Body of pancreas (tissue), 4 donors: Measurements from ENCODE around the gene IGF2BP2. TPM values are rescaled to one million over a fixed set of nuclear protein-coding genes. Genes with fewer than 3 reads are reported as not detected.

ENCODE experiments used
- ATAC-seq: fragments of 150-250 bp; one replicate; pipeline ENCODE4 v1.9.1; 2016
- DNase-seq, 4 donors: peaks; one replicate each; pipeline ENCODE4 v3.0.0-alpha.2; 2019
- H3K27ac ChIP-seq, 4 donors: fragments of 200-600 bp; sonication (generic); 1 replicate in 3 of 4; 2 replicates in 1 of 4; pipeline versions ENCODE4 v1.5.1 to v1.6.1; 2016 to 2019; ENCODE audit warnings: mild to moderate bottlenecking in 1 of 4, mixed read lengths in 1 of 4, moderate library complexity in 1 of 4
- H3K27me3 ChIP-seq, 2 donors: fragments of 200-600 bp; sonication (generic); one replicate each; pipeline ENCODE4 v1.6.0; 2016; ENCODE audit warnings: mild to moderate bottlenecking in 1 of 2
- H3K36me3 ChIP-seq, 2 donors: fragments of 200-600 bp; sonication (generic); replicated peaks in 1 of 2; 2 replicates each; pipeline ENCODE4 v1.5.1; 2016; ENCODE audit warnings: low read depth in 2 of 2; ENCODE audit not compliant: insufficient read depth in 1 of 2
- H3K4me1 ChIP-seq: fragments of 200-600 bp; sonication (generic); one replicate; pipeline ENCODE4 v1.6.0; 2016
- H3K4me3 ChIP-seq, 2 donors: fragments of 200-600 bp; sonication (generic); 1 replicate in 1 of 2; 2 replicates in 1 of 2; pipeline ENCODE4 v1.5.1; 2016 to 2019
- H3K9me3 ChIP-seq, 3 donors: fragments of 200-600 bp; sonication (generic); 1 replicate in 2 of 3; 2 replicates in 1 of 3; pipeline ENCODE4 v1.5.1; 2016
- CTCF ChIP-seq, 7 experiments: fragments of 450-650 bp in 4 of 7; fragments of 200-600 bp in 3 of 7; sonication (generic) in 3 of 7; IDR thresholded peaks; one replicate each; pipeline ENCODE4 v1.5.1; 2016 to 2019; ENCODE audit warnings: antibody characterized with exemption in 7 of 7
- POLR2A ChIP-seq, 3 donors: fragments of 450-650 bp; IDR thresholded peaks; one replicate each; pipeline ENCODE4 v1.6.1; 2016; ENCODE audit warnings: antibody characterized with exemption in 3 of 3, mild to moderate bottlenecking in 2 of 3
- WGBS, 2 donors: methylation state at CpG; one replicate each; pipeline ENCODE4 v1.1.5; 2017; 5-methylcytosine and 5-hydroxymethylcytosine counted together
- intact Hi-C: fragments of 100-400 bp; cut with DNase I; formaldehyde crosslinking; loops from one replicate; pipeline ENCODE4 v1.15.1; 2023
- total RNA-seq, 2 donors: library from RNA; depleted of rRNA; stranded (reverse); fragments of >200 nt; gene quantifications; one replicate each; pipeline ENCODE4 v1.1.0, GENCODE V29; 2016

IGF2BP2 gene
- total RNA-seq, 2 donors from 2014 or later, result 19.4 to 25.2 TPM

- Histone ChIP-seq H3K4me1 (no peaks in the 10 kb centered on the region), H3K27me3 (no peaks in the 10 kb centered on the region), H3K27ac (no peak overlapping the region), H3K9me3 (no peaks in the 10 kb centered on the region), H3K4me3 (no peak overlapping the region), H3K36me3 (peaks cover 4 to 37% of the 10 kb centered on the region in 2 donors)
- TF ChIP-seq POLR2A (IDR thresholded peaks at IDR 0.05) (no peak), CTCF (IDR thresholded peaks at IDR 0.05) (no peak)
- DNase-seq (no peak), ATAC-seq (no peak)
- 85 to 94% methylated on average over 1 of the region's 1 CpG for WGBS, 2 donors
- intact Hi-C loops, result no loop called here
Observed at GRCh38 chr3:185625784-185626183, 199.1 kb downstream of the IGF2BP2 start.

- WGBS, 2 donors, result 93 to 97% methylated on average over 7 of the region's 7 CpGs
Observed at GRCh38 chr3:185623939-185624665, 200.7 kb downstream of the IGF2BP2 start.

GRCh38 chr3:185613016-185613415 lies 211.8 kb downstream of the IGF2BP2 start:
- no peak for DNase-seq
- no peak for ATAC-seq
- intact Hi-C loops, result no loop called here
- no peak overlapping the region for H3K4me3 ChIP-seq
- no peaks in the 10 kb centered on the region for H3K4me1 ChIP-seq
- TF ChIP-seq CTCF (IDR thresholded peaks at IDR 0.05), result no peak
- no peak for TF ChIP-seq POLR2A (IDR thresholded peaks at IDR 0.05)
- H3K36me3 ChIP-seq, result peaks cover 24 to 38% of the 10 kb centered on the region in 2 donors
- no peaks in the 10 kb centered on the region for H3K9me3 ChIP-seq
- H3K27me3 ChIP-seq, result no peaks in the 10 kb centered on the region
- 87 to 92% methylated on average over 6 of the region's 6 CpGs for WGBS, 2 donors
- H3K27ac ChIP-seq, result no peak overlapping the region

More at GRCh38 chr3:185623939-185624665, 200.7 kb downstream of the IGF2BP2 start:
- Histone ChIP-seq H3K36me3 (peaks cover 4 to 39% of the 10 kb centered on the region in 2 donors), H3K27me3 (no peaks in the 10 kb centered on the region), H3K9me3 (no peaks in the 10 kb centered on the region), H3K4me3 (no peak overlapping the region), H3K27ac (no peak overlapping the region), H3K4me1 (no peaks in the 10 kb centered on the region)
- TF ChIP-seq CTCF (IDR thresholded peaks at IDR 0.05) (no peak), POLR2A (IDR thresholded peaks at IDR 0.05) (no peak)
- DNase-seq, result no peak
- intact Hi-C loops, result no loop called here
- no peak for ATAC-seq

- intact Hi-C loops, result no loop called here
- Histone ChIP-seq H3K4me3 (no peak overlapping the region), H3K36me3 (peaks cover 14 to 33% of the 10 kb centered on the region in 2 donors), H3K27ac (no peak overlapping the region), H3K4me1 (peaks cover 3% of the 10 kb centered on the region), H3K27me3 (no peaks in the 10 kb centered on the region), H3K9me3 (no peaks in the 10 kb centered on the region)
- no peak for ATAC-seq
- no peak for TF ChIP-seq POLR2A (IDR thresholded peaks at IDR 0.05)
- no peak for TF ChIP-seq CTCF (IDR thresholded peaks at IDR 0.05)
- DNase-seq, result no peak
- 82 to 85% methylated on average over 4 of the region's 4 CpGs for WGBS, 2 donors
Observed at GRCh38 chr3:185606196-185606595, 218.6 kb downstream of the IGF2BP2 start.

- TF ChIP-seq POLR2A (IDR thresholded peaks at IDR 0.05), result no peak
- TF ChIP-seq CTCF (IDR thresholded peaks at IDR 0.05), result no peak
- ATAC-seq (no peak), DNase-seq (no peak)
- H3K9me3 ChIP-seq, result no peaks in the 10 kb centered on the region
- H3K27ac ChIP-seq, result no peak overlapping the region
- intact Hi-C loops, result no loop called here
- H3K36me3 ChIP-seq, result peaks cover 14 to 33% of the 10 kb centered on the region in 2 donors
- H3K4me3 ChIP-seq, result no peak overlapping the region
- H3K4me1 ChIP-seq, result peaks cover 3% of the 10 kb centered on the region
- H3K27me3 ChIP-seq, result no peaks in the 10 kb centered on the region
Observed at GRCh38 chr3:185605566-185605965, 219.3 kb downstream of the IGF2BP2 start.
